Astrocyte of the cerebellum (primary cell): ENCODE measurements around the gene SPATA16.

Experiments
- DNase-seq: peaks from one replicate; pipeline ENCODE4 v3.0.0-alpha.2; 2011; ENCODE audit warnings: low read depth
- H3K4me3 ChIP-seq: 2 replicates; pipeline ENCODE4 v1.5.1; 2011; ENCODE audit warnings: mild to moderate bottlenecking, low read depth, low read length, moderate library complexity
- in situ Hi-C: cut with HindIII; loops from 2 replicates; pipeline ENCODE4 v1.10.0; 2017; ENCODE audit warnings: low sequenced_read_pairs
- TF ChIP-seq, protein P1 (sequence below): IDR thresholded peaks from 2 replicates; pipeline ENCODE4 v1.5.1; 2012; ENCODE audit warnings: low read length, low read depth, moderate library complexity, mild to moderate bottlenecking; ENCODE audit errors: missing control alignments

The SPATA16 gene

DNA sequence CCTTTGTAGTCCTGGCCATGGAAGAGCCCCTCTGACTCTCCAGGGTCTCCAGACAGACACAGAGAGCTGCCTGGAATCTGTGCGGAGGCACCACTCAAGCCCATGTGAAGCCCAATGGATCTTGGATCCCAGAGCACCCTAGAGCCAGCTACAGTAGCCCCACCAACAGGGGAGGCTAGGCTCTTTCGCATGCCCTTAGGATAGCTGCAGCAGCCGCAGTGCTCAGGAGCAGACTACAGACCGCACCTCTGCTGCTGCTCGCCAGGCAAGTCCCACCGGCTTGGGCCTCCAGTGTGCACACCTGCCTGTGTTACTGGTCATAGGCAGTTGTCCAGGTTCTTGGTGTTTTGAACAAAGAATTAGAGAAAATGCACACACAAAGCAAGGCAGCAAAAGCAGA, 131.6 kb downstream of the SPATA16 start:
- TF ChIP-seq, protein P1, sequence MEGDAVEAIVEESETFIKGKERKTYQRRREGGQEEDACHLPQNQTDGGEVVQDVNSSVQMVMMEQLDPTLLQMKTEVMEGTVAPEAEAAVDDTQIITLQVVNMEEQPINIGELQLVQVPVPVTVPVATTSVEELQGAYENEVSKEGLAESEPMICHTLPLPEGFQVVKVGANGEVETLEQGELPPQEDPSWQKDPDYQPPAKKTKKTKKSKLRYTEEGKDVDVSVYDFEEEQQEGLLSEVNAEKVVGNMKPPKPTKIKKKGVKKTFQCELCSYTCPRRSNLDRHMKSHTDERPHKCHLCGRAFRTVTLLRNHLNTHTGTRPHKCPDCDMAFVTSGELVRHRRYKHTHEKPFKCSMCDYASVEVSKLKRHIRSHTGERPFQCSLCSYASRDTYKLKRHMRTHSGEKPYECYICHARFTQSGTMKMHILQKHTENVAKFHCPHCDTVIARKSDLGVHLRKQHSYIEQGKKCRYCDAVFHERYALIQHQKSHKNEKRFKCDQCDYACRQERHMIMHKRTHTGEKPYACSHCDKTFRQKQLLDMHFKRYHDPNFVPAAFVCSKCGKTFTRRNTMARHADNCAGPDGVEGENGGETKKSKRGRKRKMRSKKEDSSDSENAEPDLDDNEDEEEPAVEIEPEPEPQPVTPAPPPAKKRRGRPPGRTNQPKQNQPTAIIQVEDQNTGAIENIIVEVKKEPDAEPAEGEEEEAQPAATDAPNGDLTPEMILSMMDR, result no peak
- in situ Hi-C loops, result no loop called here
- no peak for DNase-seq
- H3K4me3 ChIP-seq, result no peak overlapping the region

- in situ Hi-C loops, result no loop called here
- H3K4me3 ChIP-seq, result no peak overlapping the region
- no peak for DNase-seq
- TF ChIP-seq, protein P1, result no peak
Measured at GRCh38 chr3:173008978-173009377, 132.1 kb downstream of the SPATA16 start.

DNA sequence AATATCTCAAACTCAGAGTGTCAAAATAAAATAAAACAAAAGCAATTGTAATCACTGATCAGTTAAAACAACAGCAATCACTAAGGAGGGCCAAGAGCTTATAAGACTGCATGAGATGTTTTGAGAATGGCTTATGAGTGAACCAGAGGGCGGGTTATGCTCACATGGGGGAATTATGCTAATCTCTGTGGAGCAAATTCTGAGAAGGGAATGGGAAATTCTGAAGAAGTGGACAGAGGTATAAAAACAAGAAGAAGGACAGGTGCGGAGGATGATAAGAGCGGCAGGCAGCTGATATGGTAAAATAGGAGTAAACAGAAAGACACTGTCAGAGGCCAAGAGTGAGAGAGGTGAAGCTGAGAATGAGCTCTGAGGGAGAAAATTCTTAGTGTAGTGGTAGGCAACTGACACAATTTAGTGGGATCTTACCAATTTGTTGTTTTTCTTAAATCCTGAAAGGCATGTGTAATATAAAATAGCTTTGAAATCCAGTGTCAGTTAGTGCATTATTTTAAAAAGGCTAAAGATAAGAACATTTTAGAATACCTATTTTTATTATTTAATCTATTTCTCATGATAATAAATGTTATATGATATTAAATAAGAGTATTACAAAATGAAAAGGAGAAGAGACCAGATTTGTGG, 133.8 kb downstream of the SPATA16 start:
- H3K4me3 ChIP-seq, result no peak overlapping the region
- TF ChIP-seq, protein P1, result no peak
- in situ Hi-C loops, result no loop called here
- no peak for DNase-seq

- in situ Hi-C loops, result no loop called here
- no peak for DNase-seq
- TF ChIP-seq, protein P1, result no peak
- no peak overlapping the region for H3K4me3 ChIP-seq
Measured at GRCh38 chr3:173006006-173006405, 135.0 kb downstream of the SPATA16 start.

- in situ Hi-C loops, result no loop called here
- DNase-seq, result no peak
- TF ChIP-seq, protein P1, result no peak
- no peak overlapping the region for H3K4me3 ChIP-seq
Measured at GRCh38 chr3:173004681-173005080, 136.4 kb downstream of the SPATA16 start.

GRCh38 chr3:173003956-173004355, 137.1 kb downstream of the SPATA16 start:
- in situ Hi-C loops, result no loop called here
- TF ChIP-seq, protein P1, result no peak
- H3K4me3 ChIP-seq, result no peak overlapping the region
- DNase-seq, result no peak

DNA sequence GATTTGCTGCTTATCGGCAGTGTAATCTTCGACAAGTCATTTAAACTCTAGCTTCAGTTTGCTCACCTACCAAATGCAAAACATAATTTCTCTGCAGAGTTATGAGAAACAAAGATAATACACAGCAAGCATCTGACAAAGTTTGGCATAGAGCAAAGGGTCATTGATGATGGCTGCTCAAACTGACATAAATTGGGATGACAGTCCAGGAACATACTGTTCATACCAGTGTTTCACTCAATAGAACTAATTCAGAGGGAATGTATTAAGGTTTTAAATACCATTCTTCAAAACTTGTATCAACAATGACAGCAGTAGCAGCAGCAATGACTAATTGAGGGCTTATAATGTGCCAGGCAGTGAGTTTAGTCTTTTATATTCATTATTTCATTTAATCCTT, 137.6 kb downstream of the SPATA16 start:
- in situ Hi-C loops, result no loop called here
- TF ChIP-seq, protein P1, result no peak
- DNase-seq, result no peak
- H3K4me3 ChIP-seq, result no peak overlapping the region
